Measurements from ENCODE around the gene INAFM1. TPM values are rescaled to one million over a fixed set of nuclear protein-coding genes. Genes with fewer than 3 reads are reported as not detected.

INAFM1 gene
- total RNA-seq, 1 donor from 2014 or later, result 2.2 TPM

DNA sequence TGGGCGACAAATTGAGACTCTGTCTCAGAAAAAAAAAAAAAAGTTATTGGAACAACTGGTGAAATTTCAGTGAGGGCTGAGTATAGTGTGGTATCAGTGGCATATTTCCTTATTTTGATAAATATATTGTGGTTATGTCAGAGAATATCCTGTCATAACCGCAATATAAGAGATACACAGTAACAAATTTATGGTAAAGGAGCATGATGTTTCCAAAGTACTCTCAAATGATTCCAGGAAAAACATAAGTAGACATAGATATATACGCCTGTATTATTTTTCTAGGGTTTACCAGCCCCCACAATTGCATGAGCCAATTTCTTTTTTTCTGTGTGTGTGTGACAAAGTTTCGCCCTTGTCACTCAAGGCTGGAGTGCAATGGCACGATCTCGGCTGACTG lies 29.3 kb downstream of the INAFM1 start:
- Histone ChIP-seq H3K36me3 (ENCODE audit: control insufficient read depth, insufficient read depth, low read length) (no peaks in the 10 kb centered on the region), H3K27me3 (ENCODE audit: control insufficient read depth, insufficient read depth, low read length) (no peaks in the 10 kb centered on the region), H3K4me3 (ENCODE audit: low read depth, low read length) (no peak overlapping the region)
- DNase-seq (ENCODE audit: low read depth), result no peak
- TF ChIP-seq, protein P1, sequence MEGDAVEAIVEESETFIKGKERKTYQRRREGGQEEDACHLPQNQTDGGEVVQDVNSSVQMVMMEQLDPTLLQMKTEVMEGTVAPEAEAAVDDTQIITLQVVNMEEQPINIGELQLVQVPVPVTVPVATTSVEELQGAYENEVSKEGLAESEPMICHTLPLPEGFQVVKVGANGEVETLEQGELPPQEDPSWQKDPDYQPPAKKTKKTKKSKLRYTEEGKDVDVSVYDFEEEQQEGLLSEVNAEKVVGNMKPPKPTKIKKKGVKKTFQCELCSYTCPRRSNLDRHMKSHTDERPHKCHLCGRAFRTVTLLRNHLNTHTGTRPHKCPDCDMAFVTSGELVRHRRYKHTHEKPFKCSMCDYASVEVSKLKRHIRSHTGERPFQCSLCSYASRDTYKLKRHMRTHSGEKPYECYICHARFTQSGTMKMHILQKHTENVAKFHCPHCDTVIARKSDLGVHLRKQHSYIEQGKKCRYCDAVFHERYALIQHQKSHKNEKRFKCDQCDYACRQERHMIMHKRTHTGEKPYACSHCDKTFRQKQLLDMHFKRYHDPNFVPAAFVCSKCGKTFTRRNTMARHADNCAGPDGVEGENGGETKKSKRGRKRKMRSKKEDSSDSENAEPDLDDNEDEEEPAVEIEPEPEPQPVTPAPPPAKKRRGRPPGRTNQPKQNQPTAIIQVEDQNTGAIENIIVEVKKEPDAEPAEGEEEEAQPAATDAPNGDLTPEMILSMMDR (IDR thresholded peaks at IDR 0.05; ENCODE audit: insufficient read depth, low read length, poor library complexity, severe bottlenecking), result no peak

DNA sequence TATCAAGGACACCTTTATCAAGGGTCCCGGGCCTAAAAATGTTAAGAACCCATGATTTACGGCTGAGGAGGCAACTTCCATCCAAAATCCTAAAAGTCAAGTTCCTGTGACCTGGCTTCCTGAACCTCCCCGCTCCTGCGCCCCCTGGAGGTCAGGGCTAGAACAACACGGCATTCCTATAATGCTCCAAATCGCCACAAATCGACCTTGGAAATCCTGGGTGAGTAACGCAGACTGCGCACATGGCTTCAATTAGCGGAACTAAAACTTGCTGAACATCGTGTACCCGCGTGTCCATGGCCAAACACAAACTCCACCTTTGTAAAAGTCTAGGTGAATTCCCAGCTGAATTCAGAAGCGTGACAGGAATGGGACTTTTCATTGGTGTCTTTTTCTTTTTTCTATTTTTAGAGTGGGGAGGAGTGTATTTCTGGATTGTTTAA lies 30.6 kb downstream of the INAFM1 start:
- no peaks in the 10 kb centered on the region for H3K36me3 ChIP-seq (ENCODE audit: control insufficient read depth, insufficient read depth, low read length)
- peaks cover 4% of the 10 kb centered on the region for H3K27me3 ChIP-seq (ENCODE audit: control insufficient read depth, insufficient read depth, low read length)
- DNase-seq (ENCODE audit: low read depth), result no peak
- no peak overlapping the region for H3K4me3 ChIP-seq (ENCODE audit: low read depth, low read length)
- TF ChIP-seq, protein P1 (IDR thresholded peaks at IDR 0.05; ENCODE audit: insufficient read depth, low read length, poor library complexity, severe bottlenecking), result peak; percentile 98

DNA sequence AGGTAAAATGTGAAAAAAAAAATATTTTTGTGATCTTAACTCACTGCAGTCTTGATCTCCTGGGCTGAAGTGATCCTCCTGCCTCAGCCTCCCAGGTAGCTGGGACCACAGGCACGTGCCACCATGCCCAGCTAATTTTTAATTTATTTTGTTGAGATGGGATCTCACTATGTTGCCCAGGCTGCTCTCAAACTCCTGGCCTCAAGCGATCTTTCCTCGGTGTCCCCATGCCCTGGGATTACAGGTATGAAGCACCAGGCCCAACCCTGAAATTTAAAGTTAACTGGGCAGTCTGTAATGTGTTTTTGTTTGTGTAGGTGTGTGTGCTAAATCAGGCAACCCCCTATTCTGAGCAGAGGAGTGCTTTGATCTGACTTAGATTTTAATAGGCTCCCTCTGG lies 31.6 kb downstream of the INAFM1 start:
- Histone ChIP-seq H3K27me3 (ENCODE audit: control insufficient read depth, insufficient read depth, low read length) (peaks cover 4% of the 10 kb centered on the region), H3K4me3 (ENCODE audit: low read depth, low read length) (no peak overlapping the region), H3K36me3 (ENCODE audit: control insufficient read depth, insufficient read depth, low read length) (no peaks in the 10 kb centered on the region)
- no peak for DNase-seq (ENCODE audit: low read depth)
- TF ChIP-seq, protein P1 (IDR thresholded peaks at IDR 0.05; ENCODE audit: insufficient read depth, low read length, poor library complexity, severe bottlenecking), result no peak

DNA sequence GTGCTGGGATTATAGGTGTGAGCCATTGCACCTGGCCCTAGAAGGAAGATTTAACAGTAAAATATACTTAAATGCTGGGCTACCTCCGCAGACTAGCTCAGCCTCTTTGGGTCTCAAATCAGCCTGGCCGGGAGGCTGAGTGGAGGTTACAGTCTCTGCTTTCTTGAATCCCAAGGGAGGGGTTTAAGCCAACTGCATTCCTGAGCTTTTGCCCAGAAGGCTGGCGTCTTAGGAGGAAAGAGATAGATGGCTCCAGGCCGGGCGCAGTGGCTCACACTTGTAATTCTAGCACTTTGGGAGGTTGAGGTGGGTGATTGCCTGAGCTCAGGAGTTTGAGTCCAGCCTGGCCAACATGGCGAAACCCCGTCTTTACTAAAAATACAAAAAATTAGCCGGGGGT lies 34.4 kb downstream of the INAFM1 start:
- Histone ChIP-seq H3K27me3 (ENCODE audit: control insufficient read depth, insufficient read depth, low read length) (peaks cover 4% of the 10 kb centered on the region), H3K4me3 (ENCODE audit: low read depth, low read length) (no peak overlapping the region), H3K36me3 (ENCODE audit: control insufficient read depth, insufficient read depth, low read length) (no peaks in the 10 kb centered on the region)
- no peak for DNase-seq (ENCODE audit: low read depth)
- TF ChIP-seq, protein P1 (IDR thresholded peaks at IDR 0.05; ENCODE audit: insufficient read depth, low read length, poor library complexity, severe bottlenecking), result no peak

DNA sequence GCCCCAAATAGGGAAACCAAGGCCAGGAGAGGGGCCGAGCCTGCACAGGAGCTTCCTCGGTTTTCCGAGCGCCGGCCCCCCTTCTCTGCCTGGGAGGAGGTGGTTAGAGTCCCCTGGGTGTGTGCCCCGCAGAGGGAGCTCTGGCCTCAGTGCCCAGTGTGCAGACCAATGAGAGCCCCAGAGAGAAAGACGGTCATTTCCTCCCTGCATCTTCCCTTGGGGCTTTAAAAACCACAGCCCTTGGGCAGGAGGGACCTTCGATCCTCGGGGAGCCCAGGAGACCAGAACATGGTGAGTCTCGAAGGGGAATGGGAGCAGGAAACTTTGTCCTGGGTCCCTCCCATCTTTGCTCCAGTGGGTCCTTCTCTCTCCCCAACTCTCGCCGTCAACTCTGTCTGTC lies 34.9 kb downstream of the INAFM1 start, which contains the start of gene C5AR1:
C5AR1 (plus strand) TSS at position 254 of the 400 bp plus-strand sequence; CDS start at position 289, 35 bp downstream.
- H3K4me3 ChIP-seq (ENCODE audit: low read depth, low read length), result no peak within 1 kb of the TSS
- H3K36me3 ChIP-seq (ENCODE audit: control insufficient read depth, insufficient read depth, low read length), result no peaks in the 10 kb centered on the region
- DNase-seq (ENCODE audit: low read depth), result no peak
- TF ChIP-seq, protein P1 (IDR thresholded peaks at IDR 0.05; ENCODE audit: insufficient read depth, low read length, poor library complexity, severe bottlenecking), result no peak
- peaks cover 4% of the 10 kb centered on the region for H3K27me3 ChIP-seq (ENCODE audit: control insufficient read depth, insufficient read depth, low read length)

DNA sequence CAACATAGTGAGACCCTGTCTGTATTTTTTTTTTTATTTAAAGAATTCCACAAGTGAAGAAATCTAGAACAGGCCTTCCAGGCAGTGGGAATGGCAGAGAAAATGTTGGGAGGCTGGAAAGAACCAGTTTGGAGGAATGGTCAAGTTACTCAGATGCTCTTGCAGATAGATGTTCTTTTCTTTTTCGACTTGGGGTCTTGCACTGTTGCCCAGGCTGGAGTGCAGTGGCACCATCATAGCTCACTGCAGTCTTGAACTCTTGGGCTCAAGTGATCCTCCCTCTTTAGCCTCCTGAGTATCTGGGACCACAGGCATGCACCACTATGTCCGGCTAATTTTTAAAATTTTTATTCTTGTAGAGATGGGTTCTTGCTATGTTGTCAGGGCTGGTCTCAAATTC lies 35.6 kb downstream of the INAFM1 start:
- Histone ChIP-seq H3K36me3 (ENCODE audit: control insufficient read depth, insufficient read depth, low read length) (no peaks in the 10 kb centered on the region), H3K27me3 (ENCODE audit: control insufficient read depth, insufficient read depth, low read length) (peaks cover 4% of the 10 kb centered on the region), H3K4me3 (ENCODE audit: low read depth, low read length) (no peak overlapping the region)
- TF ChIP-seq, protein P1 (IDR thresholded peaks at IDR 0.05; ENCODE audit: insufficient read depth, low read length, poor library complexity, severe bottlenecking), result no peak
- DNase-seq (ENCODE audit: low read depth), result no peak
